Endodermal cell (in vitro differentiated cells): Measurements from ENCODE around the gene PRICKLE2. TPM values are rescaled to one million over a fixed set of nuclear protein-coding genes. Genes with fewer than 3 reads are reported as not detected.

ENCODE experiments used
- DNase-seq: peaks from one replicate; pipeline ENCODE4 v3.0.0-alpha.2; 2017
- H3K27ac ChIP-seq: 2 replicates; pipeline ENCODE4 v1.5.1; 2013; ENCODE audit warnings: mild to moderate bottlenecking, low read depth, low read length, moderate library complexity
- H3K27me3 ChIP-seq: 2 replicates; pipeline ENCODE4 v1.6.1; 2013; ENCODE audit warnings: mild to moderate bottlenecking, low read length, moderate library complexity; ENCODE audit not compliant: insufficient read depth, control insufficient read depth, poor library complexity, severe bottlenecking
- H3K36me3 ChIP-seq: 2 replicates; pipeline ENCODE4 v1.7.0; 2013; ENCODE audit warnings: mild to moderate bottlenecking, low read length, moderate library complexity; ENCODE audit not compliant: control insufficient read depth, insufficient read depth
- H3K4me1 ChIP-seq: one replicate; pipeline ENCODE4 v1.7.0; 2013; ENCODE audit warnings: low read length; ENCODE audit not compliant: control insufficient read depth, insufficient read depth
- H3K4me3 ChIP-seq: 2 replicates; pipeline ENCODE4 v1.5.1; 2013; ENCODE audit warnings: mild to moderate bottlenecking, low read length, moderate library complexity
- H3K9ac ChIP-seq: 2 replicates; pipeline ENCODE4 v1.6.1; 2013; ENCODE audit warnings: mild to moderate bottlenecking, low read length, moderate library complexity; ENCODE audit not compliant: poor library complexity, severe bottlenecking; ENCODE audit errors: extremely low read depth
- H3K9me3 ChIP-seq: 2 replicates; pipeline ENCODE4 v1.6.1; 2013; ENCODE audit warnings: mild to moderate bottlenecking, low read length, moderate library complexity; ENCODE audit not compliant: control insufficient read depth
- H3K27ac Mint-ChIP-seq: 2 replicates; pipeline ENCODE4 v1.8.0; 2020; ENCODE audit warnings: mixed read lengths
- H3K27me3 Mint-ChIP-seq: 2 replicates; pipeline ENCODE4 v1.8.0; 2021; ENCODE audit warnings: mild to moderate bottlenecking, mixed read lengths; ENCODE audit not compliant: insufficient read depth
- H3K36me3 Mint-ChIP-seq: 2 replicates; pipeline ENCODE4 v1.8.0; 2020; ENCODE audit warnings: low read depth, mixed read lengths
- H3K4me1 Mint-ChIP-seq: 2 replicates; pipeline ENCODE4 v1.8.0; 2020; ENCODE audit warnings: mixed read lengths
- H3K4me3 Mint-ChIP-seq: 2 replicates; pipeline ENCODE4 v1.8.0; 2020; ENCODE audit warnings: mild to moderate bottlenecking, moderate library complexity, mixed read lengths
- H3K9me3 Mint-ChIP-seq: 2 replicates; pipeline ENCODE4 v1.8.0; 2020; ENCODE audit warnings: mild to moderate bottlenecking, mixed read lengths
- WGBS, 2 experiments: methylation state at CpG; one replicate each; pipeline versions ENCODE4 v1.1.5 to v1.1.7; 2013; ENCODE audit warnings: missing lambda C conversion rate in 2 of 2, mixed read lengths in 1 of 2; ENCODE audit not compliant: insufficient coverage in 1 of 2, insufficient read length in 1 of 2; 5-methylcytosine and 5-hydroxymethylcytosine counted together
- total RNA-seq, 2 donors: library from RNA; stranded (reverse); fragmentation: NEBNext Ultra II Directional in 1 of 2; extraction: Animal tissue kit (Norgen Biotek cat#: 25700) in 1 of 2; gene quantifications; 2 replicates in 1 of 2; 3 replicates in 1 of 2; pipeline ENCODE4 v1.2.1, GENCODE V29; 2021
- TF ChIP-seq, protein P1 (sequence below): fragments of 200-600 bp; sonication (generic); conservative IDR thresholded peaks from 2 replicates; pipeline ENCODE4 v1.5.0; 2021; ENCODE audit warnings: antibody characterized with exemption, mild to moderate bottlenecking

Gene PRICKLE2
- total RNA-seq, 2 donors from 2014 or later: 8.5 to 10.4 TPM

DNA sequence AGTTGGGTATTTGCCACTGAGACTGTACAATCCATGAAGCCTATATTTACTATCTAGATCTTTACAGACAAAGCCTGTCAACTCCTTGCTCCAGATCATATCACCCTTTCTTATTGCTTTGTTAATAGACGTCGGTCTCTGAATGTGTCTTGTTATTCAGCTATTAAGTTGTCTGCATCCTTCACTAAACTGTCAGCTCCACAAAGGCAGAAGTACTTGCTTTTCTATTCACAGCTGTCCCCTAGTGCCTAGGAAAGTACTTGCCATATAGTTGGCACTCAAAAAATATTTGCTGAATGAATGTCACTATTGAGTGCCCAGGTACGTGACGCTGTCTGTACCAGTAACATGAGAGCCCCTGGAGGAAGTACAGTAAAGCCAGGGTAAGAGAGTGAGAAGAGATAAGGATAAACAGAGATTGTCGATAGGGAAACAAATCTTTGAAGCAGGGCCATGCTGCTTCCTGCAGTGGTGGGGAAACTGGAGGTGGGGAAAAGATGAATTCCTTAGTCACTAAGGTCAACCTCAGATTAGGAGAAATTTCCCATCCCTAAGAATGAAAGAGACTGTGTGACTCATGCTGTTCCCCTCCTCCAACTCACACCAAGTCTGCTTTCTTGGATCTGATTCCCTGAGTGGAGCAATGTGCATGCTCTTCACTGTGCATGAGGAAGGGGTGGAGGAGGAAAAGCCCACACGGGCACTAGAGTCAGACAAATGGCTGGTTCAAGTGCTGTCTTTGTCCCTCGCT is 36.3 kb downstream of the PRICKLE2 start:
- no peak overlapping the region for H3K4me3 Mint-ChIP-seq
- WGBS, 2 experiments: 75 to 81% methylated on average over 6 to 7 of the region's 7 CpGs
- TF ChIP-seq, protein P1, sequence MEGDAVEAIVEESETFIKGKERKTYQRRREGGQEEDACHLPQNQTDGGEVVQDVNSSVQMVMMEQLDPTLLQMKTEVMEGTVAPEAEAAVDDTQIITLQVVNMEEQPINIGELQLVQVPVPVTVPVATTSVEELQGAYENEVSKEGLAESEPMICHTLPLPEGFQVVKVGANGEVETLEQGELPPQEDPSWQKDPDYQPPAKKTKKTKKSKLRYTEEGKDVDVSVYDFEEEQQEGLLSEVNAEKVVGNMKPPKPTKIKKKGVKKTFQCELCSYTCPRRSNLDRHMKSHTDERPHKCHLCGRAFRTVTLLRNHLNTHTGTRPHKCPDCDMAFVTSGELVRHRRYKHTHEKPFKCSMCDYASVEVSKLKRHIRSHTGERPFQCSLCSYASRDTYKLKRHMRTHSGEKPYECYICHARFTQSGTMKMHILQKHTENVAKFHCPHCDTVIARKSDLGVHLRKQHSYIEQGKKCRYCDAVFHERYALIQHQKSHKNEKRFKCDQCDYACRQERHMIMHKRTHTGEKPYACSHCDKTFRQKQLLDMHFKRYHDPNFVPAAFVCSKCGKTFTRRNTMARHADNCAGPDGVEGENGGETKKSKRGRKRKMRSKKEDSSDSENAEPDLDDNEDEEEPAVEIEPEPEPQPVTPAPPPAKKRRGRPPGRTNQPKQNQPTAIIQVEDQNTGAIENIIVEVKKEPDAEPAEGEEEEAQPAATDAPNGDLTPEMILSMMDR: no peak
- Histone ChIP-seq H3K9ac (no peak overlapping the region), H3K9me3 (peaks cover 10% of the 10 kb centered on the region), H3K36me3 (no peaks in the 10 kb centered on the region), H3K27me3 (no peaks in the 10 kb centered on the region), H3K27ac (peak overlapping the region; percentile 34), H3K4me3 (no peak overlapping the region), H3K4me1 (peaks cover 12% of the 10 kb centered on the region)
- H3K27me3 Mint-ChIP-seq: no peaks in the 10 kb centered on the region
- H3K36me3 Mint-ChIP-seq: peaks cover 9% of the 10 kb centered on the region
- H3K9me3 Mint-ChIP-seq: peaks cover 10% of the 10 kb centered on the region
- H3K4me1 Mint-ChIP-seq: peaks cover 19% of the 10 kb centered on the region
- DNase-seq: peak; percentile 58
- H3K27ac Mint-ChIP-seq: no peak overlapping the region

DNA sequence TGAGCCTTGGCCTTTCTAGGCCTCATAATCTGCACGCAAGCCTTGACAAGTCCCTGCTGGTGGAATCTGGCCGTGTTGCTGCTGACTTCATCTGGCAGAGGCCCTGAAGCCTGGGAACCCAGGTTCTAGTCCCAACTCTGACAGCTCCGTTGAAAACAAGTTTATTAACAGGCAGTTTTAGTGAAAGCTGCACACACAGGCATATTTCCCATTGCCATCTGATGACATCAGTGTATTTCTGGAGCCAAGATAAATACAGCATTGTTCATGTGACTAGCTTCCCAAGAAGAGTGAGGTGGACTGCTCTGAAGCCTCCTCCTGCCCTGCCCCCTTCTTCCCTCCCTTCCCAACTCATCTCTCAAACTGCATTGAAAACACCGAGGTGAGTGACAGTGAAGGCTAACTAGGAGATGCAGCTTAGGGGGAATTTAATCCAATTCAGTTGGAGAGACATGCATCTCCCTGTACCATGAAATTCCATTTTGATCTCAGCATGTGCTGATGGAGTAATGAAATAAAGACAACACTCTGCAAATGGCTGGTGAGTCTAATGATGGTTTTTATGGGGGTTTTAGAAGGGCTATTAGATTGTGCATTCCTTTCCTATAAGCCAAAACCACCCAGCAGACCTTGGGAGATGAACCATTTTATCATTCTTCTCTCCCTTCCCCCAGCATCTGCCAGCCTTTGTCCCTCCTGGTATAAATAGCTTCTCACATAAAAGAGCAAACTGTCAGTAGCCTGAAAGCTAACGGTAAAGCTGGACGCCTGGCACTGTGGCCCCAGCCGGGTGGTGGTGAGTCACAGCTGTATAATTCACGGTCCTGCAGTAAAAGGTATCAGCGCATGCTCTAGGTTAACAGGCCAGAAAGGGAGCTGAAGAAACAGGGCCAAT is 38.0 kb downstream of the PRICKLE2 start:
- Mint-ChIP-seq H3K4me3 (no peak overlapping the region), H3K27ac (no peak overlapping the region), H3K9me3 (no peaks in the 10 kb centered on the region), H3K27me3 (no peaks in the 10 kb centered on the region), H3K36me3 (no peaks in the 10 kb centered on the region), H3K4me1 (peaks cover 19% of the 10 kb centered on the region)
- no peaks in the 10 kb centered on the region for H3K9me3 ChIP-seq
- 66 to 84% methylated on average over 8 to 9 of the region's 9 CpGs for WGBS, 2 experiments
- DNase-seq: no peak
- no peaks in the 10 kb centered on the region for H3K36me3 ChIP-seq
- H3K4me3 ChIP-seq: no peak overlapping the region
- H3K27ac ChIP-seq: peak overlapping the region; percentile 67
- no peaks in the 10 kb centered on the region for H3K27me3 ChIP-seq
- TF ChIP-seq, protein P1: no peak
- H3K9ac ChIP-seq: no peak overlapping the region
- peaks cover 12% of the 10 kb centered on the region for H3K4me1 ChIP-seq

DNA sequence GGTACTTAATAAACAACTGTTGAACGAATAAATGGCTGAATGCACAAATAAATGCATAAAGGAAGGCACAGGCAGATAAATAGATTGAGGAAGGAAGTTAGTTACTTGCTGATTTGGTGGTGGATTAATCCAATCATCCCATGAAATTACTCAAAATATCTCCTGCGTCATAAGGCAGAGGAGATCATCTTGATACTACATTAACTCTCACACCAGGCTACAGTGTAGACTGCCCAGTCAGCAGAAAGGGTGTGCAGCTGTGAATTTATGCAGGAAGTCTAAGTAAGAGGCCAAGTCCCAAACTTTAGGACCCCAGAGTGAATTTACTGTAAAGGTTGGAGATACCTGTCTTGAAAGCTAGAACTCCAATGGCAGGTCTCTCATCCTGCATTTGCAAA is 38.6 kb downstream of the PRICKLE2 start:
- H3K4me3 Mint-ChIP-seq: no peak overlapping the region
- H3K27me3 Mint-ChIP-seq: no peaks in the 10 kb centered on the region
- H3K36me3 Mint-ChIP-seq: no peaks in the 10 kb centered on the region
- no peak overlapping the region for H3K27ac Mint-ChIP-seq
- DNase-seq: no peak
- TF ChIP-seq, protein P1: no peak
- H3K9me3 Mint-ChIP-seq: no peaks in the 10 kb centered on the region
- no peaks in the 10 kb centered on the region for H3K9me3 ChIP-seq
- H3K4me3 ChIP-seq: no peak overlapping the region
- peak overlapping the region; percentile 34 for H3K27ac ChIP-seq
- H3K4me1 Mint-ChIP-seq: peaks cover 19% of the 10 kb centered on the region
- H3K9ac ChIP-seq: no peak overlapping the region
- no peaks in the 10 kb centered on the region for H3K27me3 ChIP-seq
- no peaks in the 10 kb centered on the region for H3K36me3 ChIP-seq
- H3K4me1 ChIP-seq: peaks cover 12% of the 10 kb centered on the region
- 100% methylated on average over 2 of the region's 2 CpGs; no CpG with 5 or more reads in 1 of the 2 experiments for WGBS, 2 experiments
